GM18868 (cell line): ENCODE measurements around the gene ASAP2.
A peak's percentile ranks its signal among the peaks of the same experiment; 100 is the strongest.

Experiments used
- ATAC-seq: cut with Tn5 transposase; IDR thresholded peaks from one replicate; pipeline ENCODE4 v1.9.1; 2021; ENCODE audit warnings: mild to moderate bottlenecking, moderate library complexity; ENCODE audit not compliant: unreplicated experiment

The ASAP2 gene

DNA sequence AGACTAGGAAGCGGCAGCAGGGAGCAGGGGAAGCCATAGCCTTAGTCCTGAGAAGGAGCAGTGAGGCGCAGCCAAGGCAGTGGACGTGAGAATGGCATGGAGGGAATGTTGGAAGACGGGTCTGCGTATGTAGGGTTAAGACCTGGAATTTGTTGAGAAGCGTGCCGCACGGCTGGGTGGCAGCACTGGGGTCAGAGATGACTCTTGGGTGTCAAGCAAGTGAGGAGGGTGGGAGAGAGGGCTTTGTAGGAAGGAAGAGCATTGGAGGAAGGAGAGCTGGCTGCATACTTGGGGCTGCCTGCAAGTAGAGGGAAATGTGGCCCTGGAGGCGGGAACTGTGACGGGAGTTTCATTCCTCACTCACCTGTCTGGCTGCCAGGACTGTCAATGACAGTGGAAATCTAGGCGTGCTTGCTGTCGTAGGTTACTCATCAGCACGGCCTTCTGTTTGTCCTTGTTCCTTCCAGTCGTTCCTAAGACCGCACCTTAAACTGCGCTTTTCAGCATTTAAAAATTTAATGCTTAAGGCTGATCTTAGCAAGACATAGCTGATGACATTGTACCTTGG lies 108.8 kb downstream of the ASAP2 start:
- no peak for ATAC-seq

DNA sequence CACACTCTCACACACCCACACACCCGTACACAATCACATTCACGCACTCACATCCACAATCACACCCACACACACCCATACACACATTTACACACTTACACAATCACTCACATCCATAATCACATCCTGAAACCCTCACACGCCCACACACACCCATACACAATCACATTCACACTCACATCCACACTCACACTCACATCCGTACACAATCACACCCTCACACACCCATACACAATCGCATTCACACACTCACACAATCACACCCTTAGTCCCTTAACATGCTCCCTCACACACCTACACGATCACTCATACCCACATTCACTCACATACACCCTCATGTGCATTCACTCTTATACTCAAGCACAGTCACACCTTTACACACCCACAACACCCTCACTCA lies 110.9 kb downstream of the ASAP2 start:
- ATAC-seq = no peak

DNA sequence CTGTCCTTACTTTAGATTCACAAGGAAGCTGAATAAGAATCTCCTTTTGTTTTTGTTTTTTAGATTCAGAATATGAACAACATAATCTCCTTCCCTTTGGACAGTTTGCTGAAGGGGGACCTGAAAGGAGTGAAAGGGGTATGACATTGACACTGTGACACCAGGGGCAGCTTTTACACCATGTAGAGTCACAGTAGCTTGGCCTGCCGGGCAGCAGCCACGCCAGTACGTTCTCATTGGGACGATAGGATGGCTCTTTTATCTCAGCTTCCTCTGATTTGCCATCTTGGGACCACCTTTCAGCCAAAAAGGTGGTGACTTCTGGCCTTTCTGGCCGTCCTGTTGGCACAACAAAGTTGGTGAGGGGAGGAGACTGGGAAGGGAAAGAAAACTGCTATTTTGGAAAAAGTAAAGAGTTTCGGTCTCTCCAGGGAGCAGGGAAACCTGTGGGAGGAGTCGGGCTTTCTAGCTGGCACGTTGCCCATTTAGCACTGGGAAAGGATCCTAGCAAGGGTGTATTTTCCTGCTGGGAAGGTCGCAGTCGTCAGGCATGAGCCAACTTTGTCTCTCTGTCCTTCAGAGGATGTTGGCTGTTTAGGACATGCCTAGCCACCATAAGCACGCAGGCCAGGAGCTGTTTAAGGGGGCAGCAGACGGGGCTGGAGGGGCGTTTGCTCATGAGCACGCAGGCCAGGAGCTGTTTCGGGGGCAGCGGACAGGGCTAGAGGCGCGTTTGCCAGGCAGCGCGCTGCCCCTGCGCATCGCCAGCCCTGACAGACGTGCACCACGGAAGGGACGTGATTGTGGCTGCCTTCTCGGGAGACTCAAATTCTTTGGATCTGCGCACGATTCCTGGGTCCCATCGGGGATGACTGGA lies 112.1 kb downstream of the ASAP2 start:
- ATAC-seq = no peak

DNA sequence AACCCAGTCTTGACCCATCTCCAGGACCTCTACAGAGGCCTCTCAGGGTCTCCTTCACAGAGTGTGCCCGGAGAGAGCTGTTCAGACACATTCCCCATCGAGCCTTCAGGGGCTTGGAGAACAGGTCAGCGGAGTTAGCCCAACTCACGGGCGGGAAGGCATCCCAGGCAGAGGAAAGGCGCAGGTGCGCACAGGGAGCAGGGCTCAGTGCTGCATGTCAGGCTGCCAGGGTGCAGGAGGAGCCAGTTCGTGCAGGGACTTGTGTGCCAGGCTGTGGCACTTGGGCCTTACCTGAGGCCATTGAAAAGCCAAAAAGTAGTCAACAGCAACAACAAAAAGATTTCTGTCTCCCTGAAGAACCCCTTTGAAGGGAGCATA lies 112.7 kb downstream of the ASAP2 start:
- ATAC-seq = no peak

DNA sequence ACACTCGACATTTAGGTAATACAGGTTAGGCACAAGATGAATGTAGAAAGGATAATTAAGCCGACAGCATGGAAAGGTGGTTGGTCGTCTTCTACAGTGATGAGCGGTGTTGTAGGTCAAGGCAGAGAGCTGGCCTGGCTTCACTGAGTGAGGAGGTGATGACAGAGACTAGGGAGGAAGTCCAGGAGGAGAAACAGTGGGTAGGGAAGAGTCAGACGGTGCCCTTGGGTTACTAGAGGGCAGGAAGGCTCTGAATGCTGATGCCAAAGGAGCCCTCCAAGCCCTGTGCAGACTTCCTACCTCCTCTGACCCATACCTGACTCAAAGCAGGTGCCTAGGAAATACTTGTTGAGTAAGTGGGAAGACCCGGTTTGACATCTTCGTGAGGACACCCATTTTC lies 116.0 kb downstream of the ASAP2 start:
- ATAC-seq = no peak

DNA sequence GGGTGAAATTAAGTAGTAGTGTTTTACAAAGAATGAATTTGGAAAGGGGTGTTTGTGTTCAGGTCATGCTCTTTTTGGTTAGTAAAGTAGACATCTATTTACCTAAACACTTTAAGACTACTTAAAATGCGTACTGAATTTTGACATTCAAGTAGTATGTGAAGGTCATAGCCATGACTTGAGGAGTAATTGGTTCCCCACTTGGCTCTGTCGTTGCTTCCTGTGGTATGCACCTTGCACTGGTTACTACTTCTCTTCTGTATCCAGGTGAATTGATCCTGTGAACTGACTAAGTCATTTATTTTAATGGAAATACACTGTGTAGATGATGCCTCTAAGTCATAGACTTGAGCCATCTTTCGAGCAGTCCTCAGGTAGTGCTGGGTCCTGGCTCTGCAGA lies 118.8 kb downstream of the ASAP2 start:
- no peak for ATAC-seq

DNA sequence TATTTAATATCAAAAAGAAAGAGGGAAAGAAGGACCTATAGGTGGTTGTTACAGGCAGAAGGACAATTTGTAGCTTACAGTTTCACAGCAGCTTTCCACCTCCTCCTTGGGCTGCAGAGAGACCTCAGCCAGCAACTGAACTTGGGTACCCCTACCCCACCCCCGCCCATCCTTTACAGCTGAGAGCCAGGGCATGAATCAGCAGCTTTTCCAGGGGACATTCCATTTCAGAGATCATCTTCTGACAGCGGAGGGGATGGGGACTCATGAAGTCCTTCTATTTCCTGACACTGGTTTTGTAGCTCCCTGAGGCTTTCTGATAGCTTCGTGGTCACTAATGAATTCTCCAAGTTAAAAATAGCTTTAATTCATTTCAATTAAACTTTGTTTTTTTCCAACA lies 120.4 kb downstream of the ASAP2 start:
- ATAC-seq = no peak

DNA sequence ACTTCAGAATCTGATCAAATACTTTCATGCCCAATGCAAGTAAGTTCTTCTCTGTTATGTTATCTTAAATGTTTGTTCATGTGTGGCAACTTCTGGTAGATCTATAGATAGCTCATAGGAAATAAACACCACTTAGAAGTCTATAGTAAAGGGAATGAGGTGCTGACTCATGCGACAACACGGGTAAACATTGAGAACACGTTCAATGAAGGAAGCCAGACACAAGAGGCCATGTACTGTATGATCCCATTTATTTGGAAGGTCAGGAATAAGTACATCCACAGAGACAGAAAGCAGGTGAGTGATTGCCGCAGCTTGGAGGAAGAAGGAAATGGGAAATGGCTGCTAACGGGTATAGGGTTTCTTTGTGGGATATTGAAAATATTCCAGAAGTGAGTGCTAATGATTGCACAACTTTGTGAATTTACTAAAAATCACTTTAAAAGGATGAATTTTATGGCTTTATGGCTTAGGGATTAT lies 121.3 kb downstream of the ASAP2 start:
- no peak for ATAC-seq

DNA sequence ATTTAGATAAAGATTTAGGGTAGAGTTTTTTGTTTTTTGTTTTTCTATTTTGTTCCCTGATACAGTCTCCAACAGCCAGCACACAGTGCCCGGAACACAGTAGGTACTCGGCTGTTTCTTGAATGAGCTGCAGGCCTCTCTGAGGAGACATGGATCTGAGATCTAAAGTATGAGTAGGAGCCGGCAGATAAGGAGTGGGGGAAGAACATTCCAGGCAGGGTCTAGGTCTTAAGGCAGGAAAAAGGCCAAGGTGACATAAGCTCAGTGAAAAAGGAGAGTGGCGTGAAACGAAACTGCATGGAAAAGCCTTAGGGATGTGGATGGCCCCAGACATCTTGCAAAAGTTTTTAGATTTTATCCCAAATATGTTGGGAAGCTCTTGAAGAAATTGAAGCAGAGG lies 122.3 kb downstream of the ASAP2 start:
- no peak for ATAC-seq

DNA sequence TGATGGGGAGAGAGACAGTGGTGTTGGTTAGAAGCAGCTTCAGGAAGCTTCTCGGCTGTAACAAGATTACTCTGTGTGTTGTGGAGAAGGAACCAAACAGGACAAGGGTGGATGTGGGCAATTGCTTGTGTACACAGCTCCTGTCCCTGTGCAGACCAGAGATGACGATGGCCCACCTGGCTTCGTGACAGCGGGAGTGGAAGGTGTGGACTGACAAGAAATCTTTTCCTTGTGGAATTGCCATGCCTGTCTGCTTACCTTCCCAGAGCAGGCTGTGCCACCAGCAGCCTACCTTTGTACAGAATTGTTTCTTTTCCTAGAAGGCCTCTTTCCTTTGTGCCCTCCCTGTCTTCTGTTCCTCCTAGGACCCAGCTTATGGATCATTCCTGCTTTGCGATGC lies 122.9 kb downstream of the ASAP2 start:
- ATAC-seq = no peak

DNA sequence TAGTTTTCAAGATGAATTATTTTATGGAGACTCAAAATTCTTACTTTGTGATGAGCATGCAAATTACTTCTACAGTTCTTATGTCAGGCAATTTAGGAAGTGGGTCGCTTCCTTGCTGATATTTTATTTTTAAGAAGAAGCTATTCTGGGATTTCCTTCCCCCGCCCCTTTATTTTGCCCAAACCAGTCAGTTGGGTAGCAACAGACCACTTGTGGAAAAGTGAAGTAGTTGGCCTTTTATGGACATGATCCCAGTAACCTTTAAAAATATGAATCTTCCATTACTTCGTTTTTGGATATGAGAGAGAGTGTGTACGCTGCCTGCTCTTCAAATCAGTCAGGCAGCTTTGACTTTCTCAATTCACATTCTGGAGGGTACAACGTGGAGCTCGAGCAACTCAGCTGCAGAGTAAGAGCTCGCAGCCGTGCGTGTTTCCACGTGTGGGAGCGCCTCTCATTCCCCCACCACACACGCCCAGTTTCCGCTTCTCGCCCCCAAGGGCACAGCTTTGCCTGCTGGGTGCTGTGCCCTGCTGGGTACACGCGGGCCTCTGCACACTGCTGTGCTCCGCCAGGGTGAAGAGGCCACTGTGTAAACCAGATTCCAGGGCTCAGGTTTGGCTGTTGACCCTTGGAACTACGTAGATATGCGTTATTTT lies 124.1 kb downstream of the ASAP2 start:
- no peak for ATAC-seq

DNA sequence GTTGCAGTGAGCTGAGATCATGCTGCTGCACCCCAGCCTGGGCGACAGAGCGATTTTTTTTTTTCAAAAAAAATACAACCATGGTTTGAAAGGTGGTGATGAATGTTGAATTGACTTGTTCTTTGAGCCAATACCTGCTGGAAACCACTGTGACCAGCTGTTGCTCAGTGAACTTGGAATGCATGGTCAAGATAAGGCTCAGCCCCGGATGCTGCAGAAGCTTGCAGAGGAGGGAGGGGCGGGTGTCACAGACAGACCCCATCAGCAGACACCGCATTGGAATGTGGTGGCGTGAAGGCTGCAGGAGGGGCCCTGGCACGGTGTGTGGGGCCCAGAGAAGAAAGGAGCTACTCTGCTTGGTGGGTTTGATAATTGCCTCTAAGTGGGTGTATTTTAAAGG lies 125.1 kb downstream of the ASAP2 start:
- no peak for ATAC-seq

DNA sequence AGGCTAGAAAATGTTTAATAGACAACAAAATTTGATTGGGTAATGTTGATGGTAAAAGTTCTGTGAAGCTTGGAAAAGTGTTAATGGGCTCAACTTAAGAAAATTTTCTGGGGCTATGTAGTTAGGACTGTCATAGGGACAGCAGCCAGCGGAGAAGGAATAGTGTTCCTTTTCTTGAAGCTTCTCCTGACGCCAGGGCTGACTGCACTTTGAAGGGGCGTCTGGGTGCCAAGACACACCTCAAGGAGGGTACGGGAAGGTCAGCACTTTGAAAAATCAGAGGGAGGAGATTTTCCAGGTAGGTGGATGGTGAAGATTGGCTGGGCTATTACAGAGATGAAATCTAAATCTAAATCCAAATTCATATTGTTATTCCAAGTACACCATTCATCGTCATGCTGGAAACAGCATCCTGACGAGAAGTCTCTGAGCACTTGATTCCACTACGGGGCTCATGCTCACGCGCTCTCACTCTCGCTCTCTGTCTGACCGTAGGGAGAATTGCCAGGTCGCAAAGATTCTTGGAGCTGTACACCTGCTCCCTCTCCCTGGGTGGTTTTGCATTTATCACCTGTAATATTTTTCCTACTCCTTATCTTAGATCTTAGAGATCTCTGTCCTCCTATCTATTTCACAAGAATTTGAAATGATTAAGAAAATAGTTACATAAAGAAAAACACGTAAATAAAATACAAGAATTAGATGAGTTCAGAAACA lies 125.7 kb downstream of the ASAP2 start:
- ATAC-seq = no peak

DNA sequence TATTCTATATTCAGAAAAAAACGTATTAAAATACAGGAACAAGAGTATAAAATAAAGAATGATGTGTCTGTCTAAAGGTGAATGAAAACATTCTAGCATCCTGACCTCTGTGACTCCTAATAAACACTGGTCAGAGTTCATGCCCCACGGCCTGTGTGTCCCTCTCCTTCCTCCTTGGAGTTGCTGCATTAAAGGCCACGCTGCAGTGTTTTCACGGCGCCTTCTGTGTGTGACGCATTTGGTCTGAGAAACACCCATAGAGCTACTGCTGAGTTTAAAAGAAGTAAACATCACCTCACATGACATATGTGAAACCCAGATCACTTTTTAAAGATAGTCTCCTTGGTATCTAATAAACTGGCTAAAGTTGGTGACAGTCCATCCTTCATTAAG lies 126.2 kb downstream of the ASAP2 start:
- ATAC-seq = no peak

DNA sequence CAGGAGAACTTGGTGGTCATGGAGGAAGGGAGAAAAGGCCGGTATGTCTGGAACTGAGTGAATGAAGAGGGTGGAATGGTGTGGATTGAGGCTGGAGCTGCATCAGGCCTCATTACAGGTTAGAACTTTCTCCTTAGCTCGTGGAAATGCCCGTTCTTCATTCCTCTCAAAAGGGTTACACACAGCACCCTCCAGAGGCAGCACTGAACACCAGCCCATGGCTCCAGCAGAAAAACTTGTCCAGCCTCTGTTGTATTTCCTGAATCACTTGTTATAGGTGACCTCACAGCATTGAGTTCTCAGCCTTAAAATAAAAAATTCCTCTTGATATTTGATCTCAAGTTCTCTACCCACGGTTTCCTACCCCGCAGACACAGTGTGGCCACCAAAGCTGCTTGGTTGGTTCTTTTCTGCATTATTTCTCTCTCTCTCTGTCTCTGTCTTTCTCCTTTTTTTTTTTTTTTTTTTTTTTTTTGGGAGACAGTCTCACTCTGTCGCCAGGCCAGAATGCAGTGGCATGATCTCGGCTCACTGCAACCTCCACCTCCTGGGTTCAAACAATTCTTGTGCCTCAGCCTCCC lies 127.1 kb downstream of the ASAP2 start:
- ATAC-seq = no peak

DNA sequence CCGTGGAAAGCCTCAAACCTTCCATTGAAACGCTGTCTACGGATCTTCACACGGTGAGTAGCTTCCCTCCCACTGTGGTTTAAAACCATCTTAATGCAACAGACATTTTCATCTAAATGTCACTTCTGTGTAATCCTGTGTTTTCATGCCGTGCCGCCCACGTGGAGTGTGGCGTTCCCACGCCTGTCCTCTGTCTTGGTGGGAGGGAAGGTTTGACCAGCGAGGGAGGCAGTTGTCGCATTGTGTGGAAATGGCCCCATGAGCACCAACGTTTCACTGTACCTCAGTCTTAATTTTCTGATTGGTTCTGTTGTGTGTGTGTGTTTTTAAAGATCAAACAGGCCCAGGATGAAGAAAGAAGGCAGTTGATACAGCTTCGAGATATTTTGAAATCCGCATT lies 128.1 kb downstream of the ASAP2 start:
- no peak for ATAC-seq

DNA sequence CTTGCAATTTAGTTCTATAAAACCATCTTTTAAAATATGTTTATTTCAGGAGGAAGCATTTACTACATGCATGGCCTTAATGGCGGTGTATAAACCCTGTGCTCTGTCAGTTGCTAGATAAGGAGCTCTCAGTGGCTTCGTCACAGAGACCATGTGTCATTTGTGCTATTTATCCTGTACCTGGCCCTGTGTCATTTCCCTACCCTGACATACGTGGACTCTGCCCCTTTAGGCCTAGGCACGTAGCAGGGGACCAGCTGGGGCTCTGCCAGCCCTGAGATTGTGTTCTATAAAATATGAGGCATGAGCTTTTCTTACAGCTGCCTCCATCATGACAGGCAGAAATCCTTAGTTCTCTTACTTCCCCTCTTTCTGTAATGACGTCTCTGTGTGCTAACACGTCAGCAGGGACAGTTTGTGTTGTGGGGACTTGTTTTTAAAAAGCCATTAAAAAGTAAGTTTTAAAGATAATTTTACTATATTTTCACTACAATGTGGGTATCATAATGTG lies 128.8 kb downstream of the ASAP2 start:
- ATAC-seq = no peak

DNA sequence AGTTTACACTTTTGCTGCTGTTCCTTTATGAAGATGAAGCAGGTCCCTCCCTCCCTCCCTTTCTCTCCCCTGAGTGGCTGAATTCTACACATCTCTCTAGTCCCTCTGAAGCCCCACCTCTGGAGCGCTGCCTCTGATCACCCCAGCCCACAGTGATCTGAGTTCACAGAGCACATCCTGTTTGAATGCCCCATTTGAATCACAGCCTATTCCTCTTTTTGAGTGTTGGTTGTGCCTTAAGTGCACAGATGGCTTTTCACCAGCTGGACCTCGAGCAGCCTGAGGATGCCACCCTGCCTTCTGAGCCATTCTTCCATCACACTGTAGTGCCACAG lies 129.6 kb downstream of the ASAP2 start:
- peak; percentile 71 for ATAC-seq

DNA sequence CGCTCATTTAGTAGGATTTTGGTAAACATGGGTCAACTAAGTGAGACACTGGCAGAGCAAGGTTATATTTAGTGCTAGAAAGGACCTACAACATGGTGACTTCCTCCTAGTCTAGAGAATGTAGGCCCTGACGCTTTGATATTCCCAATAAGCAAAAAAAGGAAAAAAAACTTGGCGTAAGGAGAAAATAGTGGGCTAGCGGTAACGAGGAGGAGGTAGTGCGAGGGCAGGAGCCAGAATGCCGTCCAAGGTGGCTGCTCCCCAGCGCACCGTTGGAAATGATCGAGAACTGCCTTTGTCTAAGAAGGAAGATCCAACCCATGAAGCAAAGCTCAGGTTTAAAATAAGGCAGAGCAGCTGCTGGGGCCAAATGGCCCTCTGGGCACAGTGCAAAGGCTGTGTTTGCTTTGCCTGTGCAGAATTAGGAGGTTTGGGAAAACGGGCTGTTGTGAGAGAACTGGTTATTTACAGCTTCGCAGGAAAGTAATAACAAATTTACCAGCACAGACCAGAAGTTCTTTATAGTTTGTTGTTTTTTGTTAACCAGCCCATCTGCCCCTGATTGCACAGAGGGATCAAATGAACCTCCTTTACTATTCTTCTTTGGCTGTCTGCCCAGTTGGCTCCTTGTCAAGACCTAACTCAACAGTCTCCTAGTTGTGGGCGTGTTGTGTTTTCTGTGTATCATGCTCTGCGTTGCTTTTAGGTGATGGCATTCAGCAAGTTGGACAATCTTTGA lies 130.1 kb downstream of the ASAP2 start:
- no peak for ATAC-seq

DNA sequence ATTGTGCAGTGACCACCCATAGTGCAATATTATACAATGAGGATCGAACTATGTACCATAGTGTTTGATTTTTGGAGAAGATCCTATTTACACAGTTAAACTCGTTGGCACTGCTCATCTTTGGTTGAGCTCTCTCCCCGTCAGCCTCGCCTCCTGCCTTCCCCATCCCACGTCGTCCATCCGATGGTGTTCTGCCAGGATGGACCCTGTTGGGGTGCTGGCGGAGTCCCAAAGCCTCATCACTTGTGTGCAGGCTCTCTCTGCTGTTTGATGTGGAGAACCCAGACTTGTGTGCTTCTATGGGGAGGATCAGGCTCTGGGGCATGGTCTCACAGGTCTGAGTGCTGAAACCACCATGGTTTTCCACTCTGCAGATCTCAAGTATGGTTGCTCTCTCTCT lies 131.3 kb downstream of the ASAP2 start:
- no peak for ATAC-seq
